LoVo (cell line): ENCODE measurements around the gene NPM1.
"Not testable (repeated sequence)": the region's sequence is repeated elsewhere in the genome, so short reads cannot be mapped to it uniquely, and the experiment has no call there.

Experiments used
- DNase-seq: peaks from one replicate; pipeline ENCODE4 v3.0.0-alpha.2; 2016; ENCODE audit warnings: low spot score

The NPM1 gene, protein sequence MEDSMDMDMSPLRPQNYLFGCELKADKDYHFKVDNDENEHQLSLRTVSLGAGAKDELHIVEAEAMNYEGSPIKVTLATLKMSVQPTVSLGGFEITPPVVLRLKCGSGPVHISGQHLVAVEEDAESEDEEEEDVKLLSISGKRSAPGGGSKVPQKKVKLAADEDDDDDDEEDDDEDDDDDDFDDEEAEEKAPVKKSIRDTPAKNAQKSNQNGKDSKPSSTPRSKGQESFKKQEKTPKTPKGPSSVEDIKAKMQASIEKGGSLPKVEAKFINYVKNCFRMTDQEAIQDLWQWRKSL

DNA sequence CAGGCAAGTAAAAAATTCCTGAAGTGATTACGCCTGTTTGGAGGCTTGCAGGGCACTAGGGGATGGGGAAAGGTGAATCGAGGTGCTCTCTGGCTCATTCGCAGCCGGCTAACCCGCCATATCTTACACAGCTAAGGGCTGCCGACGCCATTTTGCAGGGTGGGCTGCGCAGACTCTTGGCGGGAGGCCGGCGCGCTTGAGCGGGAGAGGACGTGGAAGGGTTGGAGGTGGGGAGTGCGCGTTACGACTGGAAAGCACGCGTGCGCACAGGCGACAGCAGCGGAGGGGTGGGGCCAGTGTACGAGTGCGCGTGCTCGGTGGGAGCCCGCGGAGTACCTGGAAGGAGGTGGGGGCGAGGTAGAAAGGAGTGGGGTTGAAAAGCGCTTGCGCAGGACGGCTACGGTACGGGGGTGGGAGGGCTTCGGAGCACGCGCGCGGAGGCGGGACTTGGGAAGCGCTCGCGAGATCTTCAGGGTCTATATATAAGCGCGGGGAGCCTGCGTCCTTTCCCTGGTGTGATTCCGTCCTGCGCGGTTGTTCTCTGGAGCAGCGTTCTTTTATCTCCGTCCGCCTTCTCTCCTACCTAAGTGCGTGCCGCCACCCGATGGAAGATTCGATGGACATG, at the start of gene NPM1:
TSS of gene NPM1 (plus strand) at position 505 of the 625 bp plus-strand sequence. CDS start at position 605, 100 bp downstream.
- DNase-seq = peak; percentile 100

- no peak for DNase-seq
Measured at GRCh38 chr5:171340042-171340441, 47.6 kb upstream of the NPM1 start.

- no peak for DNase-seq
Measured at GRCh38 chr5:171340491-171340890, 47.2 kb upstream of the NPM1 start.

DNA sequence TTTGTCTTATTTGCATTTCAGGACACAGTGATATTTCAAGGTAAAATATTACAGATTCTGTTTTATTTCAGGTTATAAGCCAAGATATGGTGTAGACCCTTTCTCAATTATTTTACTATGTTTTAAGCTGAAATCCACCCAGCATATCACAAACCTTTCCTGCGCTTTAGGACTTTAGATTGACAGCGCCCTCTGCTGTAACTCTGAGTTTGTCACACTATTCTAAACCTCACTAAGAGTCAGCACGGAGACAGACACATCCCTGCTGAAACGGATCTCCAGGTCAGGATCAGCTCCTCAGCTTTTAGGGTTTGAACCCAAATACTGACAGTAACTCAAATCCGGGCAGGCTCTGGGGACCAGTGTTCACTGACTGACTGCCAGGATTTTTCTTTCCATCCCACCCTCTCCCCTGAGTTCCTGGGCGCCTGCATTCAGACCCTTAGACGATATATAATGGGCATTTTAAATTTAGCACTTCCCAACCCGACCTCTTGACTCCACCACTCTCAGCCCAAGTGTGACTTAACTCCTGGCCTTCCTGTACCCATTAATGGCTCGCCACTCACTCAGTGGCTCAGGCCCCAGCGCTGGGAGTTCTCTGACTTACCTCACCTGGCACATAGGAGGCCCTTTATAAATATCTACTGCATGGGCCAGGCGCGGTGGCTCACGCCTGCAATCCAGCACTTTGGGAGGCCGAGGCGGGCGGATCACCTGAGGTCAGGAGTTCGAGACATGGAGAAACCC, 45.1 kb upstream of the NPM1 start:
- peak; percentile 50 for DNase-seq

DNA sequence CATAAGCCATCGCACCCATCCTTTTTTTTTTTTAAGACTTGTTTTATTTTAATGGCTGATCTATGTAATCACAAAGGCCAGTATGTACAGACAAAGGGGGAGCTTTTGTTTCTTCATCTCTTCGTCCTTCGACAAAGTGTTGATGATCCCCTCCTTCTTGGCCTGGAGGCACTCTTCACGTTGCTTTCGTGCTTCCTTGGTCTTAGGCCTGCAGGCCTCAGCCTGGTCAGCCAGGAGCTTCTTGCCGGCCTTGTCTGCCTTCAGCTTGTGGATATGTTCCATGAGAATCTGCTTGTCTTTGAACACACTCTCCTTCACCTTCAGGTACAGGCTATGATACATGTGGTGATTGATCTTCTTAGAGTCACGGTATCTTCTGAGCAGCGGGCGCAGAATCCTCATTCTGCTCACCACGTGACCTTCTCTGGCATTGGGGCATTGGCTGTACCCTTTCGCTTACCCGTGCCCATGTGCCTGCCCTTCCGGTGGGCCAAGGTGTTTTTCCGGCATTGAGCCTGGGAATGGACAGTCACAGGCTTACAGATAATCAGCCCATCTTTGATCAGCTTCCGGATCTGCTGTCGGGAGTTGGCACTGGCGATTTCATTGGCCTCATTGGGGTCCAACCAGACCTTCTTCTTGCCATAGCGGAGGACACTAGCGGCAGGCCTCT, 42.6 kb upstream of the NPM1 start:
- DNase-seq = no peak

GRCh38 chr5:171351536-171352073, 36.0 kb upstream of the NPM1 start:
- DNase-seq = no peak

DNA sequence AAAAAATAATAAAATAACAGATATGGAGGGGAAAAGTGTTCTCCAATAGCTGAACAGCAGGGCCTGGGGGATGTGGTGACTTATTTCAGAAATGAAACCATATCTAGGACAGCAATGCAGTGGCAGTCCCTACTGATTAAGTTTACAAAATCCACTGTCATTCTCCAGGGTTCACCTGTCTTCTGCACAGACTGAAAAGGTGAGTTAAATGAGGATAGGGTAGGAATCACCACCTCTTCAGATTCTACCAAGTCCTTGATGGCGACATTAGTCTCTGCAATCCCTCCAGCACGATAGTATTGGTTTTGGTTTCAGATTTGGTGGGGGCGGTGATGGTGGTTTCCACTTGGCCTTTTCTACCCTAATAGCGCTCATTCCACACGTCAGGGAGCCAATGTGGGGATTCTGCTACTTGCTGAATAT, 32.3 kb upstream of the NPM1 start:
- no peak for DNase-seq

- DNase-seq = no peak
Measured at GRCh38 chr5:171357843-171358242, 29.8 kb upstream of the NPM1 start.

DNA sequence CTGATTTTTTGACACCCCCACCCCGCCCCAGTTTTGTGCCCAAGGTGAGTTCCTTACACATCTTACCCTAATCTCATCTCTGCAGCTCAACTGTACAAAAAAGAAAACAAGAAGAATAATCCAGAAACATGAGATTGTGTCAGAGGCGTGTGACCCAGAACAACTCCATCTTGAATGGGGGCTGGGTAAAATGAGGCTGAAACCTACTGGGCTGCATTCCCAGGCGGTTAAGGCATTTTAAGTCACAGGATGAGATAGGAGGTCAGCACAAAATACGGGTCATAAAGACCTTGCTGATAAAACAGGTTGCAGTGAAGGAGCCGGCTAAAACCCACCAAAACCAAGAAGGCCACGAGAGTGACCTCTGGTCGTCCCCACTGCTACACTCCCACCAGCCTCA, 26.5 kb upstream of the NPM1 start:
- DNase-seq = not testable (repeated sequence)

DNA sequence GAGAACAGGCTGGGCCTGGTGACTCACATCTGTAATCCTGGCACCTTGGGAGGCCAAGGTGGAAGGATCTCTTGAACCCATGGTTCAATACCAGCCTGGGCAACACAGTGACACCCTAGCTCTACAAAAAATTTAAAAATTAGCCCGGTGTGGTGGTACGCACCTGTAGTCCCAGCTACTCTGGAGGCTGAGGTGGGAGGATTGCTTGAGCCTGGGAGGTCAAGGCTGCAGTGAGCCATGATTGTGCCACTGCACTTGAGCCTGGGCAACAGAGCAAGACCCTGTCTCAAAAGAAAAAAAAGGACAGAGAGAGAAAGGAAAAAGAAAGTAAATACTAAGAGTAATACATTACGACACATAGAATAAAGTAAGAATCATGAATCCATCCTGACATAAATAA, 24.4 kb upstream of the NPM1 start:
- DNase-seq = not testable (repeated sequence)

DNA sequence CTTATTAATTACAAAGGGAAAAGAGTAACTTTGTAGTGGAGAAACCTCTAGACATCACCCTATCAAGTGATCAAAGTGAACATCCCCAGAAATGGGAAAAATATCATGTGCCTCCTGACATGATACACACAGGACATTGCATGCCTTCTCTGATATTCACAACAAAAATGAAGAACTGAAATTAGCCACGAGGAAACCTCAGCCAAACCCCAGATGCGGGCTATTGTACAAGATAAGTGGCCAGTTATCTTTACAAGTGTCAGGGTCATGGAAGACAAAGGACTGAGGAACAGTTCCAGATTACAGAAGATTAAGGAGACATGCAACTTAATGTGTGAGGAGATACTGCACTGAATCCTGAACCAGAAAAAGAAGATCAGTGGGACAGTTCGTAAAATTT, 23.8 kb upstream of the NPM1 start:
- DNase-seq = no peak

DNA sequence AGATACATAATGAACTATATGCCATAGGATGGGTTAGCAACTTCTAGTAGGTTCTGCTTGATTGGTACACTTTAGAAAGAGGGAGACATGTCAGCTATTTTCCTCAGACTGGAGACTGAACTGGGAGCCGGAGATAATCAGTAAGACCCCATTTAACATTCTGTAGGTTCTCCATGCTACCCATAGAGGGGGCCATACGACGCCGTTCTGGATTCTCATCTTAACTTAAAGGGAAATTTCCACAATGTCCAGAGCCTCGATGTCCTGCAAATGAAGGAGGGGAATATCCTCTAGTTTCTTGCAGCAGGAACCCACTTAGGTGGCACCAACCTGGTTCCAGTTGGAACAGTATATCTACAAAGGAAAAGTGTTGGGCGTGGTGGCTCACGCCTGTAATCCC, 22.3 kb upstream of the NPM1 start:
- DNase-seq = no peak

DNA sequence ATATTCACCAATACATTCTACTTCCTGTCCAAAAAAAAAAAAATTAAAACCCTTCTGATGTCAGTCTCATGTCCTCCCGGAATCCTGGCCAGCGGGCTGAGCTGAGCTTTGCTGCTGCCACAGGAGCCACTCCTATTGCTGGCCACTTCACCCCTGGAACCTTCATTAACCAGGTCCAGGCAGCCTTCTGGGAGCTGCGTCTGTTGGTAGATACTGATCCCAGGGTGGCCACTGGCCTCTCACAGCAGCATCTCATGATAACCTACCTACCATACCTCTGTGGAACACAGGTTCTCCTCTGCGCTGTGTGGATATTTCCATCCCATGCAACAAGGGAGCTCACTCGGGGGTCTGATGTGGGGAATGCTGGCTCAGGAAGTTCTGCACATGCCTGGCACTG, 21.0 kb upstream of the NPM1 start:
- DNase-seq = no peak

DNA sequence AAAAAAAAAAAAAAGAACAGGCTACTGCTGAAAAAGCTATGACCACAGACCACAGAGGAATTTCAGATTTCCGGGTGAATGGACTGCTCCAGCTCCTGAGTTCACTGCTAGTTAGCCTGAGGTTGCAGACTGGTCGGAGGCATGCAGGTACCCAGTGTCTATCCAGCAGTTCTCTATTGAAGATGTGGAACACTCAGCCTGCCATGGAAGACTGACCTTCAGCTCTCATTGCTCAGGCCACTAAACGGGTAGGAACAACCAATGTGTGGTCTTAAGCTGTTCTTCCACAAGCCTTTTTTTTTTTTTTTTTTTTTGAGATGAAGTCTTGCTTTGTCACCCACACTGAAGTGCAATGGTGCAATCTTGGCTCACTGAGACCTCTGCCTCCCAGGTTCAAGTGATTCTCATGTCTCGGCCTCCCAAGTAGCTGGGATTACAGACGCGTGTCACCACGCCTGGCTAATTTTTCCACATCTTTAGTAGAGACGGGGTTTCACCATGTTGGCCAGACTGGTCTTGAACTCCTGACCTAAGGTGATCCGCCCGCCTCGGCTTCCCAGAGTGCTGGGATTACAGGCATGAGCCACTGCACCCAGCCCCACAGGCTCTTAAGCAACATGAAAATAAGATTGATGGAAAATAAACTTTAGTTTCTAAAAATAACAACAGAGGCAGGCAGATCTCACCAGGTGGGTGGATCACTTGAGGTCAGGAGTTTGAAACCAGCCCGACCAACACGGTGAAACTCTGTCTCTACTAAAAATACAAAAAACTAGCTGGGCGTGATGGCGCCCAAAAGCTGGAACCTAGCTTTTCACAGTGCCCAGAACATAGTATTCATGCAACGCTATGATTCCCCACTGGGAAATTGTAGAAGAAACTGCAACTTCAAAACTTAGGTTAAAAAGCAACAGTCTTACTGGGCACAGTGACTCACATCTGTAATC, 20.0 kb upstream of the NPM1 start:
- no peak for DNase-seq

DNA sequence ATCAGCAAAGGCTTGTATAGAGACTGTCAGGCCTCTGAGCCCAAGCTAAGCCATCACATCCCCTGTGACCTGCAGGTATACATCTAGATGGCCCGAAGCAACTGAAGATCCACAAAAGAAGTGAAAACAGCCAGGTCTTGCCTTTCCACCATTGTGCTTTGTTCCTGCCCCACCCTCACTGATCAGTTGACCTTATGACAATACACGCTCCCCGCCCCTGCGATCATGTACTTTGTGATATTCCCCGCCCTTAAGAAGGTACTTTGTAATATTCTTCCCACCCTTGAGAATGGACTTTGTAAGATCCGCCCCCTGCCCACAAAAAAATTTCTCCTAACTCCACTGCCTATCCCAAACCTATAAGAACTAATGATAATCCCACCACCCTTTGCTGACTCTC, 18.6 kb upstream of the NPM1 start:
- DNase-seq = no peak

DNA sequence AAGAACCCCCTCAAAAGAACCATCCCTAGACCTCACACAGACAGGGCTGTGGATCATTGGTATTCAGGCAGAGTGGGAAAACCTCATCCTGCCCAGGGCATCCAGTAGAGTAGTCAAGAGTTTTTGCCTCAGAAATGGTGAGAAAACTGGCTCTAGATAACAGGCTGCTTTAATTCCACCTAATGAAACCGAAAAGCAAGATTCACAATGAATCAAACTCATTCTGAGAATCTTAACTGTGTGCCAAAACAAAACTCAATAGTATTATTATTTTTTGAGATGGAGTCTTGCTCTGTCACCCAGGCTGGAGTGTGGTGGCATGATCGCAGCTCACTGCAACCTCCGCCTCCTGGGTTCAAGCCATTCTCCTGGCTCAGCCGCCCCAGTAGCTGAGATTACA, 17.8 kb upstream of the NPM1 start:
- no peak for DNase-seq

- DNase-seq = not testable (repeated sequence)
Measured at GRCh38 chr5:171370881-171371280, 16.8 kb upstream of the NPM1 start.

DNA sequence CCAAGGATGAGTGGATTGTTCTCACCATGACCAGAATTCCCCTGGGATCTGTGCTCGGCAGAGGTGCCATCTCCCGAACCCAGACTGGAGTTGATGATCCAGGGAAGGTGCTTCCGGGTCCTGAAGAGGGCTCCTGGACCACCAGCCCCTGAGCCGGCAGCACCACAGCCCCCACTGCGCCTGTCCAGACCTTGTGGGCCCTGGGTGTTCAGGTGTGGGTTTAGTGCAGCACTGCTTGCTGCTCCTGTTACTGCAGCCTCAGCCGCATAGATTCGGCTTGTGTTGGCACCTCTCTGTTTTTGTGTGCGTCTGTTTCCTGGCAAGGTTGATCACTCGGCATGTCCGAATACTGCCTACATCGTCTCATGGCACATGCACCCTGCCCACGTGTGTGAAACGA, 16.3 kb upstream of the NPM1 start:
- DNase-seq = no peak

DNA sequence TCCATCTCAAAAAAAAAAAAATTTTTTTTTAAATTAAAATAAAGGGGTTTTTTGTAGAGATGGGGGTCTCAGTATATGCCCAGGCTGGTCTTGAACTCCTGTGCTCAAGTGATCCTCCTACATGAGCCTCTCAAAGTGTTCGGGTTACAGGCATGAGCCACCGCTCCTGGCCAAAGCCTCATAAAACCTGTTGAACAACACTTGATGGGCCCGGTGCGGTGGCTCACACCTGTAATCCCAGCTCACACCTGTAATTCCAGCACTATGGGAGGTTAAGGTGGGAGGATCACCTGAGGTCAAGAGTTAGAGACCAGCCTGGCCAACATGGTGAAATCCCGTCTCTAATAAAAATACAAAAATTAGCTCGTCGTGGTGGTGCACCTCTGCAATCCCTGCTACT, 7.7 kb upstream of the NPM1 start:
- DNase-seq = no peak

- DNase-seq = not testable (repeated sequence)
Measured at GRCh38 chr5:171384416-171384815, 3.2 kb upstream of the NPM1 start.

DNA sequence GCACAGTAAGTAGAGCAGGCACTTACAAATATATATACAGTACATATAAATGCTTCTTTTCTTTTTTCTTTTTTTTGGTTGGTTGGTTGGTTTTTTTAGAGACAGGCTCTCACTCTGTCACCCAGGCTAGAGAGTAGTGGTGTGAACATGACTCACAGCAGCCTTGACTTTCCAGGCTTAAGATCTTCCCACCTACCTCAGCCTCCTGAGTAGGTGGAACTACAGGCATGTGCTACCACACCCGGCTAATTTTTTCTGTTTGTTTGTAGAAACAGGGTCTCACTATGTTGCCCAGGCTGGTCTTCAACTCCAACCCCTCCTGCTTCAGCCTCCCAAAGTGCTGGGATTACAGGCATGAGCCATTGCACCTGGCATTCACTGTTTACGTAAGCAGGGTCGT, 2.6 kb upstream of the NPM1 start:
- not testable (repeated sequence) for DNase-seq
